ENCODE results near the gene MED8.

GRCh38 chr1:43420874-43421273, 31.3 kb upstream of the MED8 start:
- TF ChIP-seq YY1 (IDR thresholded peaks at IDR 0.05; ENCODE audit: low read depth) (no peak), CEBPB (IDR thresholded peaks at IDR 0.05) (no peak), USF1 (IDR thresholded peaks at IDR 0.05) (no peak)

Data from Ishikawa (cell line).